Smooth muscle cell of the pulmonary artery (primary cell): ENCODE measurements around the gene MGAT3. TPM values are rescaled to one million over a fixed set of nuclear protein-coding genes. Genes with fewer than 3 reads are reported as not detected.

Experiments
- total RNA-seq: library from RNA; depleted of rRNA; stranded (reverse); fragments of >200 nt; gene quantifications from 2 replicates; pipeline ENCODE4 v1.2.3, GENCODE V29; 2014

Gene MGAT3
- total RNA-seq = 1.3 and 4.2 TPM in 2 replicates

GRCh38 chr22:39456522-39457197 lies at the start of gene MGAT3:
Gene MGAT3, plus strand, starts transcription at chr22:39457012. Its CDS starts 30,336 bp downstream, at chr22:39487348.

DNA sequence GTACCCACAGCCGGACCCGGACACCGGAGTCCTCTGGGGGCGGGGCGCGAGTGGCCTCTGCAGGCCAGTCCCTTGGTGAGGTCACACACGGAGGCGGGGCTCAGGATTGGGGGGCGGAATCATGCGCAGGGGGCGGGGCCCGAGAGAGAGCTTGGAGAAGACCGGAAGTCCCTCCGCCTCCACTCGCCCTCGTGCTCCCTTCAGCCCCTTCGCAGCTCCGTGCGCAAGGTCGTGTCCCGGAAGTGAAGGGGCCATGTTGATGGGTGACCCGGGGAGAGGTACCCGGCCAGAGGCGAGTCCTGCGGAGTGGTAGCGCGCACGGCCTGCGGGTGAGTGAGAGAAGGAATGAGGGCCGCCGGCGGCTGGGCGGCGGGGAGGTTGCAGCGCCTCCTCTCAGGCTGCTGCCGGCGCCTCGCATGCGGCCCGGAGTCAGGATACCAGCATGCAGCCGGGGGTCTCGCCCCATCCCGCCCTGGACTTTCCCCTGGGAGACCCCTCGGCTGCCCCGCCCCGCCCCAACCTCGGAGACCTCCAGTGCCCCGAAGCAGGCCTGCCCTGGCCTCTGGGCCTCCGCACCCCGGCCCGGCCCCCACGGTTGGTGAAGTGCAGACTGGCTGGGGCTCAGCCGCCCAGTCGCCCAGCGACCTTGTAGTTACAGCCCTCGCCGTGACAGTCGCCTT lies 45.4 kb downstream of the MGAT3 start, which contains the start of gene MIEF1:
Gene MIEF1 (plus strand): TSS at position 182 of the 680 bp plus-strand sequence. CDS start 9,005 bp downstream, outside the sequence.

DNA sequence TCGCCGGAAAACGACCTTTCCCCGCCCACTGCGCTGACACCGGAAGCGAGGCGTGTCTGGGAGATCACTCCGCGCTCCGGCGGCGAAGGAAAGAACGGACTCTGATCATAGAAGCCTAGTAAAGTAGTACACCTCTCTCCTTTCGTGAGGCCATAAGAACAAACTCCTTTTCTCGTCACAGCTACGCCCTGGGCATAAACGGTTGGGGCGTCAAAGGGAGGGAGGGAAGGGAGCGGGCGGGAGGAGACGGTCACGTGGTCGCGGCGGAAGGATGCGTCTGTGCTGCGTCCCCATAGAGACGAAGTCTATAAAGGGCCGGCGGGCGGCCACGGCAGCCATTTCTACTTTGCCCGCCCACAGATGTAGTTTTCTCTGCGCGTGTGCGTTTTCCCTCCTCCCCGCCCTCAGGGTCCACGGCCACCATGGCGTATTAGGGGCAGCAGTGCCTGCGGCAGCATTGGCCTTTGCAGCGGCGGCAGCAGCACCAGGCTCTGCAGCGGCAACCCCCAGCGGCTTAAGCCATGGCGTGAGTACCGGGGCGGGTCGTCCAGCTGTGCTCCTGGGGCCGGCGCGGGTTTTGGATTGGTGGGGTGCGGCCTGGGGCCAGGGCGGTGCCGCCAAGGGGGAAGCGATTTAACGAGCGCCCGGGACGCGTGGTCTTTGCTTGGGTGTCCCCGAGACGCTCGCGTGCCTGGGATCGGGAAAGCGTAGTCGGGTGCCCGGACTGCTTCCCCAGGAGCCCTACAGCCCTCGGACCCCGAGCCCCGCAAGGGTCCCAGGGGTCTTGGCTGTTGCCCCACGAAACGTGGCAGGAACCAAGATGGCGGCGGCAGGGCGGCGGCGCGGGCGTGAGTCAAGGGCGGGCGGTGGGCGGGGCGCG lies 63.7 kb downstream of the MGAT3 start, which contains the start of gene ATF4:
Gene ATF4 (plus strand): TSS at position 337 of the 880 bp plus-strand sequence. CDS start 884 bp downstream, outside the sequence.

GRCh38 chr22:39532215-39533073 lies 75.6 kb downstream of the MGAT3 start, which contains the start of gene RPS19BP1:
Gene RPS19BP1, minus strand, starts transcription at chr22:39532748. Its CDS starts 10 bp downstream, at chr22:39532738.

Other genes with a start within 250 kb of the MGAT3 start
- gene PDGFB, start 212.0 kb upstream of the MGAT3 start, total RNA-seq = 0.33 and 0.40 TPM in 2 replicates
- gene RPL3, start 137.4 kb upstream of the MGAT3 start, total RNA-seq = 2,172 and 2,387 TPM in 2 replicates
- gene SYNGR1, start 107.0 kb upstream of the MGAT3 start, total RNA-seq = 7.2 and 14.8 TPM in 2 replicates
- 19.2 and 21.0 TPM in 2 replicates for gene TAB1, start 57.2 kb upstream of the MGAT3 start, total RNA-seq
- 23.5 and 24.1 TPM in 2 replicates for gene MIEF1, start 45.3 kb downstream of the MGAT3 start, total RNA-seq
- 213 and 214 TPM in 2 replicates for gene ATF4, start 63.5 kb downstream of the MGAT3 start, total RNA-seq
- gene RPS19BP1, start 75.7 kb downstream of the MGAT3 start, total RNA-seq = 30.1 and 32.9 TPM in 2 replicates
- gene CACNA1I, start 113.7 kb downstream of the MGAT3 start, total RNA-seq = under 0.01 TPM in 1 of 2 replicates, not detected in the other